B cell (primary cell): ENCODE data around the gene JCHAIN. TPM values are rescaled to one million over a fixed set of nuclear protein-coding genes. Genes with fewer than 3 reads are reported as not detected.
"Not testable (repeated sequence)": the region's sequence is repeated elsewhere in the genome, so short reads cannot be mapped to it uniquely, and the experiment has no call there.

Source experiments
- ATAC-seq: fragments of 200-7000 bp; cut with Tn5 transposase; one replicate; pipeline ENCODE4 v1.10.0; 2021; ENCODE audit warnings: low read depth, mild to moderate bottlenecking, moderate number of reproducible peaks, moderate library complexity
- CTCF ChIA-PET: fragments of 350-600 bp; sonication (Branson Sonifier 250); formaldehyde crosslinking; loops from one replicate; lab custom pipeline; 2021; ENCODE audit warnings: antibody characterized with exemption, inconsistent platforms; lab: Charles Lee
- POLR2A ChIA-PET: fragments of 350-600 bp; sonication (Branson Sonifier 250); formaldehyde crosslinking; loops from one replicate; lab custom pipeline; 2021; ENCODE audit warnings: antibody characterized with exemption; lab: Charles Lee
- DNase-seq: peaks from one replicate; pipeline ENCODE4 v3.0.0; 2013
- H2AFZ ChIP-seq: 2 replicates; pipeline ENCODE4 v1.6.1; 2012; ENCODE audit warnings: mild to moderate bottlenecking, low read depth, low read length; ENCODE audit not compliant: insufficient read depth, poor library complexity, severe bottlenecking
- H3K27ac ChIP-seq, 2 donors: 1 replicate in 1 of 2; 2 replicates in 1 of 2; pipeline ENCODE4 v1.5.1; 2012 to 2013; ENCODE audit warnings: low read length in 2 of 2, mild to moderate bottlenecking in 2 of 2, moderate library complexity in 1 of 2
- H3K27me3 ChIP-seq, 4 experiments: fragments of 200-600 bp in 1 of 4; sonication (generic) in 1 of 4; replicated peaks in 1 of 4; 1 replicate in 2 of 4; 2 replicates in 2 of 4; pipeline versions ENCODE4 v1.6.1 to v1.7.0; 2013 to 2016; ENCODE audit warnings: low read length in 3 of 4, mild to moderate bottlenecking in 2 of 4, mixed read lengths in 1 of 4, moderate library complexity in 1 of 4; ENCODE audit not compliant: insufficient read depth in 4 of 4, control insufficient read depth in 3 of 4; ENCODE audit errors: control extremely low read depth in 1 of 4
- H3K36me3 ChIP-seq, 2 experiments: replicated peaks in 1 of 2; 1 replicate in 1 of 2; 2 replicates in 1 of 2; pipeline versions ENCODE4 v1.6.1 to v1.7.1; 2013; ENCODE audit warnings: low read length in 1 of 2; ENCODE audit not compliant: insufficient read depth in 2 of 2, control insufficient read depth in 1 of 2; ENCODE audit errors: control extremely low read depth in 1 of 2, extremely low read depth in 1 of 2
- H3K4me1 ChIP-seq, 2 donors: fragments of 200-600 bp in 1 of 2; sonication (generic) in 1 of 2; 1 replicate in 1 of 2; 2 replicates in 1 of 2; pipeline versions ENCODE4 v1.5.1 to v1.6.1; 2013 to 2017; ENCODE audit warnings: low read length in 2 of 2; ENCODE audit not compliant: control insufficient read depth in 2 of 2, insufficient read depth in 2 of 2
- H3K4me2 ChIP-seq: replicated peaks from 2 replicates; pipeline ENCODE3; 2012; ENCODE audit warnings: mild to moderate bottlenecking, low read depth, low read length; ENCODE audit not compliant: poor library complexity, severe bottlenecking
- H3K4me3 ChIP-seq, 5 experiments: fragments of 200-600 bp in 1 of 5; sonication (generic) in 1 of 5; 1 replicate in 3 of 5; 2 replicates in 2 of 5; pipeline versions ENCODE4 v1.5.1 to v1.7.0; 2011 to 2016; ENCODE audit warnings: low read length in 4 of 5, mild to moderate bottlenecking in 4 of 5, low read depth in 2 of 5, control low read depth in 1 of 5, moderate library complexity in 1 of 5; ENCODE audit not compliant: insufficient read depth in 1 of 5; ENCODE audit errors: control extremely low read depth in 1 of 5, extremely low read depth in 1 of 5
- H3K79me2 ChIP-seq: fragments of 200-600 bp; sonication (generic); one replicate; pipeline ENCODE4 v1.6.0; 2016; ENCODE audit warnings: low read length; ENCODE audit not compliant: control insufficient read depth, insufficient read depth
- H3K9ac ChIP-seq: fragments of 200-600 bp; sonication (generic); 2 replicates; pipeline ENCODE4 v1.6.1; 2017; ENCODE audit warnings: mild to moderate bottlenecking, low read length, moderate library complexity
- H3K9me3 ChIP-seq, 3 donors: one replicate each; pipeline versions ENCODE4 v1.6.1 to v1.7.1; 2013; ENCODE audit warnings: low read length in 2 of 3; ENCODE audit not compliant: control insufficient read depth in 2 of 3, insufficient read depth in 1 of 3; ENCODE audit errors: control extremely low read depth in 1 of 3
- H4K20me1 ChIP-seq: 2 replicates; pipeline ENCODE4 v1.6.0; 2012; ENCODE audit warnings: mild to moderate bottlenecking, low read length; ENCODE audit not compliant: insufficient read depth, control insufficient read depth, poor library complexity, severe bottlenecking
- H3K27ac Mint-ChIP-seq: one replicate; pipeline ENCODE4 v1.8.0; 2021; ENCODE audit warnings: mixed read lengths
- H3K27me3 Mint-ChIP-seq: one replicate; pipeline ENCODE4 v1.8.0; 2021; ENCODE audit warnings: mixed read lengths
- H3K4me1 Mint-ChIP-seq: one replicate; pipeline ENCODE4 v1.8.0; 2021; ENCODE audit warnings: mixed read lengths
- H3K4me3 Mint-ChIP-seq: one replicate; pipeline ENCODE4 v1.8.0; 2021; ENCODE audit warnings: mixed read lengths
- H3K9me3 Mint-ChIP-seq: one replicate; pipeline ENCODE4 v1.8.0; 2022; ENCODE audit warnings: mixed read lengths; ENCODE audit not compliant: insufficient read depth
- EZH2 ChIP-seq: IDR thresholded peaks from 2 replicates; pipeline ENCODE4 v1.6.1; 2012; ENCODE audit warnings: borderline replicate concordance, low read depth, mild to moderate bottlenecking, moderate library complexity, low read length; ENCODE audit not compliant: insufficient read depth, poor library complexity, severe bottlenecking
- WGBS: methylation state at CpG from one replicate; pipeline ENCODE4 v1.1.5; 2013; ENCODE audit warnings: missing lambda C conversion rate; ENCODE audit not compliant: insufficient coverage; 5-methylcytosine and 5-hydroxymethylcytosine counted together
- intact Hi-C: fragments of 100-400 bp; cut with micrococcal nuclease; formaldehyde crosslinking; loops from one replicate; pipeline ENCODE4 v1.10.0; 2022
- polyA plus RNA-seq: library from polyadenylated mRNA; depleted of rRNA; stranded (reverse); fragments of >200 nt; gene quantifications from 2 replicates; pipeline ENCODE4 v1.2.3, GENCODE V29; 2012
- total RNA-seq, 2 donors: library from RNA; stranded (reverse); fragments of 120-200 nt in 1 of 2; gene quantifications; 1 replicate in 1 of 2; 2 replicates in 1 of 2; pipeline versions ENCODE4 v1.2.3 to v1.2.4, GENCODE V29; 2013 to 2022
- TF ChIP-seq, protein P1 (sequence below): fragments of 200-600 bp; IDR thresholded peaks from one replicate; pipeline ENCODE4 v1.8.0; 2022; ENCODE audit warnings: antibody characterized with exemption, mild to moderate bottlenecking

The JCHAIN gene
- total and polyA plus RNA-seq, 2 donors (not counting 1 experiment from before 2014, with no cell fraction given): 90.8 to 441 TPM

- H3K27me3 Mint-ChIP-seq, H3K9me3 ChIP-seq, H3K79me2 ChIP-seq, H3K27me3 ChIP-seq, H3K4me3 ChIP-seq, H3K9ac ChIP-seq, H3K27ac Mint-ChIP-seq, H3K36me3 ChIP-seq, intact Hi-C loops, H3K4me2 ChIP-seq, H3K4me3 Mint-ChIP-seq, H3K9me3 Mint-ChIP-seq, DNase-seq, H2AFZ ChIP-seq, ATAC-seq, H3K27ac ChIP-seq, H4K20me1 ChIP-seq: not testable (repeated sequence)
- ChIA-PET POLR2A (interaction anchor here (0.6 kb wide), 1 partner anchor 207 kb away, joined by 3 read pairs; no protein-coding TSS in a partner anchor), CTCF (interaction anchor here (0.7 to 6.5 kb wide), 3 partner anchors 9 to 56 kb away, joined by 3 to 59 read pairs (median 3); no protein-coding TSS in a partner anchor)
- 92% methylated on average over 2 of the region's 7 CpGs for WGBS
- H3K4me1 ChIP-seq: peaks cover 12 to 14% of the 10 kb centered on the region in 2 donors
- H3K4me1 Mint-ChIP-seq: peaks cover 22% of the 10 kb centered on the region
Observed at GRCh38 chr4:70694633-70695032, 28.3 kb upstream of the JCHAIN start.

DNA sequence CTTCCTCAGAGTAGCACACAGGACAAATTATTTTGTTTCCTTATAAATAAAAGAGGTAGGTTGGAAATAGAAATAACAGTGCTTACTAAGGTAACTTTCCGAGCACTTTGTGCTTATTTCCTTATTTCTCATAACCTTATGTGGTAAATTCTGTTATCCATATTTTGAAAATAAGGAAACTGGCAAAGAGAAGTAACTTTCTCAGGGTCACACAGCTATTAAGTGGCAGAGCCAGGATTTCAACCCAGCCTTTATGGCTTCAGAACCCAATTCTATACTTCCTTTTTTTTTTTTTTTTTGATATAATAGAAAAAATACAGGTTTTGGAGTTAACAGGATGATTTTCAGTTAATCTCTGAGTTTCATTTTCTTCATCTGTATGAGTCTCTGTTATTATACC, 25.4 kb upstream of the JCHAIN start:
- H3K9me3 ChIP-seq: no peaks in the 10 kb centered on the region
- no peaks in the 10 kb centered on the region for H4K20me1 ChIP-seq
- H3K27ac Mint-ChIP-seq: no peak overlapping the region
- H3K4me1 Mint-ChIP-seq: peaks cover 40% of the 10 kb centered on the region
- no peaks in the 10 kb centered on the region for H3K27me3 Mint-ChIP-seq
- H3K9ac ChIP-seq: no peak overlapping the region
- no CpG with 5 or more reads among the region's 1 CpG for WGBS
- H3K4me1 ChIP-seq: peaks cover 24 to 32% of the 10 kb centered on the region in 2 donors
- intact Hi-C loops: no loop called here
- H3K4me3 ChIP-seq: no peak overlapping the region
- no peaks in the 10 kb centered on the region for H3K27me3 ChIP-seq
- no peak overlapping the region for H2AFZ ChIP-seq
- POLR2A ChIA-PET: interaction anchor here (0.6 to 1.3 kb wide), 3 partner anchors 14 to 153 kb away, joined by 4 to 5 read pairs (median 4); no protein-coding TSS in a partner anchor
- H3K36me3 ChIP-seq: no peaks in the 10 kb centered on the region
- no peaks in the 10 kb centered on the region for H3K9me3 Mint-ChIP-seq
- H3K4me3 Mint-ChIP-seq: no peak overlapping the region
- H3K27ac ChIP-seq: peak overlapping the region in 1 of 2 donors; percentile 39
- CTCF ChIA-PET: interaction anchor here (0.7 to 6.5 kb wide), 3 partner anchors 10 to 27 kb away, joined by 3 to 59 read pairs (median 3); no protein-coding TSS in a partner anchor
- DNase-seq (no peak), ATAC-seq (no peak)
- no peak for TF ChIP-seq EZH2
- TF ChIP-seq, protein P1, sequence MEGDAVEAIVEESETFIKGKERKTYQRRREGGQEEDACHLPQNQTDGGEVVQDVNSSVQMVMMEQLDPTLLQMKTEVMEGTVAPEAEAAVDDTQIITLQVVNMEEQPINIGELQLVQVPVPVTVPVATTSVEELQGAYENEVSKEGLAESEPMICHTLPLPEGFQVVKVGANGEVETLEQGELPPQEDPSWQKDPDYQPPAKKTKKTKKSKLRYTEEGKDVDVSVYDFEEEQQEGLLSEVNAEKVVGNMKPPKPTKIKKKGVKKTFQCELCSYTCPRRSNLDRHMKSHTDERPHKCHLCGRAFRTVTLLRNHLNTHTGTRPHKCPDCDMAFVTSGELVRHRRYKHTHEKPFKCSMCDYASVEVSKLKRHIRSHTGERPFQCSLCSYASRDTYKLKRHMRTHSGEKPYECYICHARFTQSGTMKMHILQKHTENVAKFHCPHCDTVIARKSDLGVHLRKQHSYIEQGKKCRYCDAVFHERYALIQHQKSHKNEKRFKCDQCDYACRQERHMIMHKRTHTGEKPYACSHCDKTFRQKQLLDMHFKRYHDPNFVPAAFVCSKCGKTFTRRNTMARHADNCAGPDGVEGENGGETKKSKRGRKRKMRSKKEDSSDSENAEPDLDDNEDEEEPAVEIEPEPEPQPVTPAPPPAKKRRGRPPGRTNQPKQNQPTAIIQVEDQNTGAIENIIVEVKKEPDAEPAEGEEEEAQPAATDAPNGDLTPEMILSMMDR: no peak
- peaks cover 15% of the 10 kb centered on the region for H3K79me2 ChIP-seq
- H3K4me2 ChIP-seq: peak overlapping the region; percentile 12
